Umbilical cord (tissue), 2 donors: ENCODE data around the gene PALLD. TPM values are rescaled to one million over a fixed set of nuclear protein-coding genes. Genes with fewer than 3 reads are reported as not detected.
"Not testable (repeated sequence)": the region's sequence is repeated elsewhere in the genome, so short reads cannot be mapped to it uniquely, and the experiment has no call there.

Experiments used
- DNase-seq: peaks from one replicate; pipeline ENCODE4 v3.0.0-alpha.2; 2015; ENCODE audit warnings: low spot score
- total RNA-seq: library from RNA; depleted of rRNA; stranded (reverse); fragments of >200 nt; gene quantifications from one replicate; pipeline ENCODE4 v1.2.3, GENCODE V29; 2014; ENCODE audit warnings: low replicate concordance; ENCODE audit not compliant: insufficient read depth

The PALLD gene
- total RNA-seq, 1 donor from 2014 or later = 441 TPM

GRCh38 chr4:168702581-168703087, 205.8 kb downstream of the PALLD start:
- DNase-seq = not testable (repeated sequence)

DNA sequence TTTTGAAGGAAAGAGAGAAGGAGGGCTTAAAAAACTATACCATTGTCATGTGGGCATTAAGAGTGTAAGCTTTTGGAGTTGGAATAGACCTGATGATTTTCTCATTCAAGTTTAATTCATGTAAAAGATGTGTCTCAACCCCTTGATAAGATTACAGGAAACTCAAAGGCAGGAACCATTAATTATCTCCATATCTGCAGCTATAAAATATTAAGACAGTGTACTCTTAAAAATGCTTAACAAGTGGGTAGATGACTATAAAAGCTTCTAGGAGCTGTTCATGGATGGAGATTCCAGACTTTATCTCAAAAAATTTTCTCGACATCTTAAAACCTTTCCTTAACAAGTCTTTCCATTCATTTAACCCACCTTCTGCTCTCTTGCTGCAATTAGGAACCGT, 208.3 kb downstream of the PALLD start:
- DNase-seq = no peak

- no peak for DNase-seq
Measured at GRCh38 chr4:168707205-168707604, 210.4 kb downstream of the PALLD start.

GRCh38 chr4:168708108-168708507, 211.3 kb downstream of the PALLD start:
- no peak for DNase-seq

DNA sequence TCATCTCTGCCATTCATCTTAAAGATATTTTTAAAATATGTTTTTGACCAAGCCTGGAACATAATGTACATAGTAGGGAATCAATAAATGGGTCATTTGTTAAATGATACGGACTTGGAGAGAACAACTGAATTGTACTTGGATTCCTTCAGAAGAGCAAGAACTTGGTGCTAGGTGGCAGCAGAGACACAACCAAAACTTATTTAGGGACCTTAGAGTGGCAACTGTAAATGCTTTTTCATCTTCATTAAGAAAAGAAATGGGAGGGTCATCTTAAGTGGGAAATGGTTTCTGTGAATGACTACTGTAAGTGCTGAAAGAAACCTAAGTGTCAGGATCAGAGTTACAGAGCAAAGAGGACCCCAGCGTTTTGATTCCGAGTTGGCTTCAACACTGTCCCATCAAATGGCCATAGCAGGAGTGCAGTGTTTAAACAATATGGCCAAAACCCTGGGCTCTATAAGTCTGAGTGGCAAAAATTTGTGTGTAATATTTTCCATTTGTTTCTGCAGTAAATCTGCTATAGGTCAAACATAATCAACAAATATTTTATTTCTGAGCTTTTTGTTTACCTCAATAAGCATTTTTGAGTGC, 213.6 kb downstream of the PALLD start:
- peak; percentile 76 for DNase-seq

DNA sequence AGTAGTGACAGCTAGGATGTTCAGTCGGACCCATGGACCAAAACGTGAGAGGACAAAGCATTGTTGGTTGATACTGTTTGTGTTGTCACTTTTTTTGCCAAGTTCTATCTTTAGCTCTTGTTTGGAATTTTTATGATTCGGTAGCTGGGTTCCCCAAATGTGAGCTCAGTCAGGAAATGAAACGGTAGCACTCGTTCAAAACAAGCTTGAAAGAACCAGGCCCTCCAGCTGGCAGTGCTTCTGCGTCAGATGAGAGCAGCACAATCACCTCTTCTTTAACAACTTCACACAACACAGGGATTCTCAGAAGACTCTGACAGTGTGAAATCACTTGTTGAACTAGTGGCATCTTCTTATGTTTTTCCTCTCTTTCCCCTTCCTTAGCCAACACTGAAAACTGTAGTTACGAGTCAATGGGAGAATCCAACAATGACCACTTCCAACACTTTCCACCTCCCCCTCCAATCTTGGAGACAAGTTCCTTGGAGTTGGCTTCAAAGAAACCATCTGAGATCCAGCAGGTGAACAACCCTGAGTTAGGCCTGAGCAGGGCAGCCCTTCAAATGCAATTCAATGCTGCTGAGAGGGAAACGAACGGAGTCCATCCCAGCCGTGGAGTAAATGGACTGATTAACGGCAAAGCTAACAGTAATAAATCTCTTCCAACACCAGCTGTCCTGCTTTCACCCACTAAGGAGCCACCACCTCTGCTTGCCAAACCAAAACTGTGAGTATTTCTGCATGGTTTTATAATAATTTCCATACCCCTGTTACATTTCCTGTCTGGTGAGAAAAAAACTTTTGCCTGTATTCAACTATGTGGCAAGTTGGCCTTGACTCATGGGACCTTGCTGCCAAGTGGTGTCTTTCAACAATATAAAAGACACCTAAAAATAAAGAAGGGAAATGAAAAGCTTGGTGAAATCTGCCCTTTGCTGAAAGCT, 214.6 kb downstream of the PALLD start:
- DNase-seq = no peak

- no peak for DNase-seq
Measured at GRCh38 chr4:168712316-168712890, 215.6 kb downstream of the PALLD start.

GRCh38 chr4:168713253-168713652, 216.4 kb downstream of the PALLD start:
- DNase-seq = no peak

DNA sequence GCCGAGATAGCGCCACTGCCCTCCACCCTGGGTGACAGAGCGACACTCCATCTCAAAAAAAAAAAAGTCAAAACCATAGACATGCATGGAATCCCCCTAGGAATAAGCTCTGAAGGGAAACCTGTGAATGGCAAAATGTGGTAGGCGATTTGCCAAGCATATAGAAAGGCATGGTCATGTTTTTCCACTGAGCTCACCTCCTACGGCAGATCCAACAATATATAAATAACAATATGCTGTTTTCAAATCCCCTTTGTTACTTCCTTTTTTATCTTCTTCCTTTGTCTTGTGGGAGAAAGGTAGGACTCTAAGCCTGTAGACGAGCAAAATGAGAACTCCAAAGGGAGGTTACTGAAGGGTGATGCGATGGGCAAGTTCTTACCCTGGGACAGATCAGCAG, 219.0 kb downstream of the PALLD start:
- no peak for DNase-seq

DNA sequence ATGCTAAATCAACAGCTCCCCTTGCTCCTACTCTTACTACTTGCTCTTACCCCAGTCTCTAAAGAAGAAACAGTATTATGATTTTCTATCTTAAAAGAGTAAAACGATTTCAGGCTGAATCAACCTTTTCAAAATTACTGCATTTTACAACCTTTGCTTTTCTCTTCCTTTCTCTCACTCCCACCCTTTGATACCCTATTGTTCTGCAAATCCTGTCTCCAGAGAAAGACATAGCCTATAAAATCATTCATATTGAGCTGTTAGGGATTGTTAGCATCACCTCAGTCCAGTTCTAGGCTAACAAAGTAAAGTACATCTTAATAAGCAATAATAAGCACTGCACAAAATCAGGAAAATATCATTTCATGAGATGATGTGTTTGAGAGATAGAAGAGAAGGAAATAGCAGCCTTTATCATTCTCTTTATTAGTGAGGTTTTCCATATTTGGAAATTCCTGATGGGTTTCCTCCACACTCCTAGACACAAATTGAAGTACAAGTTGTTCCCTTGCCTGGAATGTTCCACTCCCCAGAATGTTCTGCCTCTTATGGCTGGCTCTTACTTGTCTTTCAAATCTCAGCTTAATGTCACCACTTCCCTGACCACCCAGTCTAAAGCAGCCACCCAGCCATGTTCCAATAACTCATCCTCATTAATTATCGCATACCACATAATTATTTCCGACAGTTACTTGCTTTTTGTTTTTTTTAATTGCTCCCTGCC, 219.7 kb downstream of the PALLD start:
- DNase-seq = no peak

DNA sequence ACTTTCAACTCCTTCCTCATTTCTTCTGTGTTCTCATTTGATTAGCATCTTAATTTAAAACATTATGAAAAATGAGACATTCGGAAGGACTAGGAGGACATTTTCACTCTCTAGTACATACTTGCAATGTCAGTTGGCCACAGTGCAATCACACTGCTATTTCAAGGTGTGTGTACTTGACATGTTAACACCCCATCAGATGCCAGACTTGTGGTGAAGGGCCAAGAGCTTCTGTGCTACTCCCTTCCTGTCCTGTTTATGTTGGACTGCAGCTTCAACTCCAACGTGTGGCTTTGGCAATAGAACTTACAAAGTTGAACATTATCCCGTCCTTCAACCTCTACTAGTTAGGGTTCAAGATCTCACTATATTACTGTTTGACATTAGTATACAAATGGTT, 221.0 kb downstream of the PALLD start:
- DNase-seq = no peak

DNA sequence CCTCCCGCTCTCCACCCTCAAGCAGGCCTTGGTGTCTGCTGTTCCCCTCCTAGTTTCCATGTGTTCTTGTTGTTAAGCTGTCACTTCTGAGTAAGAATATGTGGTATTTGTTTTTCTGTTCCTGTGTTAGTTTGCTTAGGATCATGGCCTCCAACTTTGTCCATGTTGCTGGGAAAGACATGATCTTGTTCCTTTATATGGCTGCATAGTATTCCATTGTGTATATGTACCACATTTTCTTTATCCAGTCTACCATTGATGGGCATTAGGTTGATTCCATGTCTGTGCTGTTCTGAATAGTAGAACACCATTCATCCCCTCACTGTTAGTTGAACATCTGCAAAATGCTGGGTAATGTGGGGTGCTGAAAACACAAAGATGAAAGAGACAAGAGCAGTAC, 222.9 kb downstream of the PALLD start:
- no peak for DNase-seq

DNA sequence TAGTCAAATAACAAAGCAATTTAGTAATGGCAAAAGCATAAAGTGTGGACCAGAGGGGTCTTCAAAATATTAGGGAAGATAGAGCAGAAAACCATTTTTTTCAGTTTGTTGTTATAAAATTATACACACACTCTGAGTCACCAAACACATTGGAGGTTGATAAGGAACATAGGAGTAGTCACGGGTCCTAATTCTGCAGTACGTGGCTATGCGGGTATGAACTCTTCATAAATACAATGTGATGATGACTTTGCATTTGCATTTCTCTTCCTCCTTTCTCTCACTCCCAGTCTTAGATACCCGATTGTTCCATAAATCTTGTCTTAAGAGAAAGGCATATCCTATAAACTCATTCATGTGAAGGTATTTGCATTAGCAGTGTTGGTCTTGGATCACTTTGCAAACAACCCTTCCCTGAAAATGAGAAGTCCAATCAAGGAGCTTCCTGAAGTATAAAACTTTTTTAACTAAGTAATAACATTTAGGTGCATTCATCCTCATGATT, 223.6 kb downstream of the PALLD start:
- no peak for DNase-seq

DNA sequence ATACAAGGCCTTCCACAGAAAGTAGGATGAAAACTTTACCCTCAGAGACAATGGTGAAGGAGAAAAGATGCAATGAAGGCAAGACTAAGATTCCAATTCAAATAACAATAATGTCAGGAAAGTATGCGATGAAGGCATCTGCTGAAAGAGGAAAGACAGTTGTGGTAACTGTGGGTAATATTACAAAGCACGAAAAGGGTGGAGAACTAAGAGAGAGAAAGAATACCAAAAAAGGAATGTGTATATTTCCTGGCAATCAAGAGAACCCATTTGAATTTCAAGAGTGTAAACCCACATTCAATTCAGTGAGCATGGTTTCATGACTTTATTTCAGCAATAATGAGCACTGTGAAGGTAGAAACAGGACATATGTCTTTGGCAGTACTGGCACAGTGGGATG, 225.5 kb downstream of the PALLD start:
- DNase-seq = no peak

DNA sequence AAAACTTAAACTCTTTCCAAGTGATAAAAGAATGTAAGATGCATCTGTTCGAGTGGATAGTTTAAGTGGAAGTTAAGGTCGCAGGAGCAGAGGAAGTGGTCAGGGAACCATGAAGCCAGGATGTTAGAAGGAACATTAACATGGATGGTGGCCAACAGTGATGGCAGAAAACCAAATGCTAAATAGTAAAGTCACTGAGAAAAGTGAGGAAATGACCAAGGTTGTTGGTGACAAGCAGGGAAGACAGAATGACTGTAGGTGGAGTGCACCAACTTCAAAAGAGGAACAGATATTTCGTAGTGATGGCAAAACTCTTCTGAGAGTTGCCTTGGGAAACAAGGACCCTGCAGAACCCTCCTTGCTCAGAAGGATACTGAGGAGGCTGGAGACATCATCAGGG, 226.2 kb downstream of the PALLD start:
- DNase-seq = no peak

DNA sequence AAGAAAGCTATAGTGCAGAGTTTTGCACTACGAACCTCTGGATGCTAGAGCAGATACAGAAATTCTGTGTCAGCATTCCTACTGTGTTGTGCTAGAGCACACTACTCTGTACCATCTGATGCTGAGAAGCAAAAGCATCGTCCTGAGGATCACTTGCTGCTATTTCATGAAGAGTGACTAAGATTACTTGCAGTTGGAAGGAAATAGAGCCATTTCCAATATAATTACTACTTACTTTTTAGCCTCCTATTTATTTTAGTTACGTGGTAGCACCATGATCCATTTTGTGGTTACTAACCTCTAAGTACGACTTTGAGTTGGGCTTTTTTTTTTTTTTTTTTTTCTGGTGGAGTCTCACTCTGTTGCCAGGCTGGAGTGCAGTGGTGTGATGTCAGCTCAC, 226.7 kb downstream of the PALLD start:
- no peak for DNase-seq

DNA sequence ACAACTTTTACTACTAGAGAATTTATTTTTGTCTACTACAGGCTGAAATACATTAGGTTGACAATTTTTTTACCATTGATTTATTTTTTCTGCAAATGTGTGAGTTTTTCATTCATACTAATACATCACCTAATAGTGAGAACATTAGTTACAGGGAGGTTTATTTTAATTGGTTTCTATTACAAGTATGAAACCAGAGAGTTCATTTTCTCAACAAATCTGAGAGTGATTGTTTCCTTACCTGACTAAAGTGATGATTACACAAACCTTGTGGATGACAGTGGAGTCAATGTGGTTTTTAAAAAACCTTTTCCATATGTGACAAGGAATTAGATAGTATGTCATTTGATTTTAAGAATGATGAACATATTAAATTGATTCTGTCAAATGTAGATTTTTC, 227.4 kb downstream of the PALLD start:
- DNase-seq = no peak

DNA sequence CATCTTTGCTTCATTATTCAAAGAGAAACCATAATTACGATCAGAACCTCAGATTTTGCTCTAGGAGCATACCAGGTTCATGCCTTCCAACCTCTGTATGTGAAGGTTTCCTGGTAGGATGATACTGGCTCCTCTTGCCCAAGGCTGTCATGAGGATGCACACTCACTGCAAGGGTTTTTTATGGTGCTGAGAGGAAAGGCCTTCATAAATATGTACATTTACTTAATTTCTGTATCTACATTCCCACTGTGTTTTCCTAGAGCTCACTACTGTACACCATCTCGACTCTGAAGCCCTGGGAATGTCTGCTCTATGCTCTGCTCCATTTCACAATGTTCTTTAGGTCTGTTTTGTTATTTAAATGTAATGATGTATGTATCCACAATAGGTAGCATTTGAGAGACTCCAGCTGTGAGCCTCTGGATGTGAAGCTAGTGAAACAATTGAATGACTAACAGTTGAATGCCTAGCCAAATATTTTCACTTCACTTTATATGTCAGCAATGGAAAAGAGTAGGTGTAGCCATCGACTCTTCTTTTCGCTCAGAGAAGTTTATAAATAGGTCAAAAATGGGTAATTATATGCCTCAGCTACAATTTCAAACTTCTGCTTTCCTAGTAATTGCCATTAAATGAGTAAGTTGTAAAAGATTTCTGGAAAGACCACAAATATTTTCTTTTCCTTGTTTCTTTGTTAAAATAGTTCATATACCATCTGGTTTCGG, 228.0 kb downstream of the PALLD start:
- no peak for DNase-seq

DNA sequence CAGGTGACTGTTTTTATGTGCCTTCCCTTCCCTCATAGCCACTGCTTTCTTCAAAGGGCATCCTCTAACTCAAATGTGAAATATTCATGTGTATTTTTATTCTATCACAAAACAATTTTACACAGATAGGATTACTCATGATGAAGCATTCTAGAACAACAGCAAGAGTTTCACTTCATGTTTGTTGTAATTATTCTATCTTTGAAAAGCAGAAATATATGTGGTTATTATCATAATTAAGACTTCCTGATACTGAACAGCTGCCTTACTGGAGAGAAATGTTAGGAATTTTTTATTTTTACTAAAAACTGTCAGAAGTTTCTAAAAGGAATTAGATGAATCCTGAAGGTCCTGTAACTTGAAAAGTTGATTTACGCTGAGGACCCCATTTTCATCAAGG, 229.1 kb downstream of the PALLD start:
- DNase-seq = no peak

DNA sequence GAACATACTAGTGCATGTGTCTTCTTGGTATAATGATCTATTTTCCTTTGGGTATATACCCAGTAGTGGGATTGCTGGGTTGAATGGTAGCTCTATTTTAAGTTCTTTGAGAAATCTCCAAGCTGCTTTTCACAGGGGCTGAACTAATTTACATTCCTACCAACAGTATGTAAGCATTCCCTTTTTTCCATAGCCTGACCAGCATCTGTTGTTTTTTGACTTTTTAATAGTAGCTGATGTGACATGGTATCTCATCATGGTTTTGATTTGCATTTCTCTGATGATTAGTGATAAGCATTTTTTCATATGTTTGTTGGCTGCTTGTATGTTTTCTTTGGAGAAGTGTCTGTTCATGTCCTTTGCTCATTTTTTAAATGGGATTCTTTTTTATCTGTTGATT, 230.3 kb downstream of the PALLD start:
- not testable (repeated sequence) for DNase-seq

- no peak for DNase-seq
Measured at GRCh38 chr4:168731006-168731636, 234.3 kb downstream of the PALLD start.
